Lung (tissue), 12 donors: ENCODE data around the gene C1orf50. TPM values are rescaled to one million over a fixed set of nuclear protein-coding genes. Genes with fewer than 3 reads are reported as not detected.
"Not testable (repeated sequence)": the region's sequence is repeated elsewhere in the genome, so short reads cannot be mapped to it uniquely, and the experiment has no call there.

ENCODE experiments used
- ATAC-seq: fragments of 200-7000 bp; cut with Tn5 transposase; one replicate; pipeline ENCODE4 v1.9.1; 2020; ENCODE audit warnings: moderate number of reproducible peaks; ENCODE audit not compliant: insufficient read depth, low FRiP score
- DNase-seq, 3 donors: peaks; one replicate each; pipeline ENCODE4 v3.0.0-alpha.2; 2013 to 2017
- H3K27ac ChIP-seq, 2 donors: one replicate each; pipeline ENCODE4 v1.5.1; 2013; ENCODE audit warnings: mild to moderate bottlenecking in 2 of 2, moderate library complexity in 2 of 2, control low read depth in 1 of 2, inconsistent platforms in 1 of 2, low read depth in 1 of 2, low read length in 1 of 2
- H3K27me3 ChIP-seq, 3 donors: one replicate each; pipeline ENCODE4 v1.5.1; 2013; ENCODE audit warnings: low read length in 2 of 3; ENCODE audit not compliant: control insufficient read depth in 3 of 3, insufficient read depth in 3 of 3
- H3K36me3 ChIP-seq, 4 donors: one replicate each; pipeline ENCODE4 v1.5.1; 2013; ENCODE audit warnings: low read length in 4 of 4, mild to moderate bottlenecking in 1 of 4, moderate library complexity in 1 of 4; ENCODE audit not compliant: control insufficient read depth in 4 of 4, insufficient read depth in 4 of 4
- H3K4me1 ChIP-seq, 5 donors: one replicate each; pipeline ENCODE4 v1.5.1; 2013; ENCODE audit warnings: low read length in 5 of 5, mild to moderate bottlenecking in 2 of 5, moderate library complexity in 1 of 5; ENCODE audit not compliant: control insufficient read depth in 5 of 5, insufficient read depth in 5 of 5
- H3K4me3 ChIP-seq: one replicate; pipeline ENCODE4 v1.5.1; 2013; ENCODE audit warnings: mild to moderate bottlenecking, control low read depth, moderate library complexity
- H3K9ac ChIP-seq, 2 donors: one replicate each; pipeline ENCODE4 v1.5.1; 2013; ENCODE audit warnings: low read length in 2 of 2, control low read depth in 1 of 2; ENCODE audit not compliant: insufficient read depth in 1 of 2
- H3K9me3 ChIP-seq, 4 donors: one replicate each; pipeline ENCODE4 v1.5.1; 2013; ENCODE audit warnings: low read length in 3 of 4, mild to moderate bottlenecking in 1 of 4, moderate library complexity in 1 of 4; ENCODE audit not compliant: control insufficient read depth in 4 of 4, insufficient read depth in 3 of 4
- WGBS, 2 donors: extraction: QIAGEN DNeasy Blood & Tissue Kit; methylation state at CpG; one replicate each; pipeline ENCODE4 v1.1.7; 2013; 5-methylcytosine and 5-hydroxymethylcytosine counted together
- polyA plus RNA-seq, 2 donors: library from polyadenylated mRNA; stranded (reverse); fragments of 200-250 nt; gene quantifications; one replicate each; pipeline ENCODE4 v1.2.1, GENCODE V29; 2013
- total RNA-seq, 2 donors: library from RNA; depleted of rRNA in 1 of 2; stranded (reverse); fragments of >200 nt in 1 of 2; gene quantifications; one replicate each; pipeline ENCODE4 v1.2.1, GENCODE V29; 2014 to 2021
- TF ChIP-seq, protein P1 (sequence below): IDR thresholded peaks from 2 replicates; pipeline ENCODE4 v1.5.1; 2012; ENCODE audit warnings: mild to moderate bottlenecking; ENCODE audit errors: control extremely low read depth, extremely low read depth
- donor health status: control.
- donor health status: control.
- donor health status: Bipolar disorder and iron deficiency.
- donor health status: healthy.
- donor health status: DM: yes; HTN: yes; CAD: no.

Gene C1orf50
- total and polyA plus RNA-seq, 4 donors = 2.6 to 4.6 (median 3.6) TPM

DNA sequence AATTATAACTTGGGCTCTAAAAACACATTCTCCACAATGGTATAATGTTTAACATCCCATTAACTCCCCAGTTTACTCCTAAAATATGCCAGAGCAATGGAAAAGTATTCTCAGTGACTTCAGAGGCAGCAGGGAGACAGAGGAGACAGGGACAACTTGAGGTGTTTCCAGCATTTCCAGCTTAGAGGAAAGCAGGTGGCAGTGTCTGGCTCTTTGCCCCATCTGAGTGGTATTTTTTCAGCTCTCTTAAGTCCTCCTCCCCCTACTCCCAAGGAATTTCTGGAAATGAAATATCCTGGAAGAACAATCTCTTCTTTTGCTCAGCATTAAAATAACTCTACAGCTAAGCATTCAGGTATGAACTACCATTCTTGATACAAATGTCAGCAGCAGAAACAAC lies 39.1 kb downstream of the C1orf50 start:
- H3K4me1 ChIP-seq = no peaks in the 10 kb centered on the region
- no peaks in the 10 kb centered on the region for H3K27me3 ChIP-seq
- DNase-seq (no peak), ATAC-seq (no peak)
- no peak overlapping the region for H3K27ac ChIP-seq
- peaks cover 2 to 22% (median 8%) of the 10 kb centered on the region in 4 donors for H3K36me3 ChIP-seq
- no peak overlapping the region for H3K4me3 ChIP-seq
- no peaks in the 10 kb centered on the region for H3K9me3 ChIP-seq
- TF ChIP-seq, protein P1, sequence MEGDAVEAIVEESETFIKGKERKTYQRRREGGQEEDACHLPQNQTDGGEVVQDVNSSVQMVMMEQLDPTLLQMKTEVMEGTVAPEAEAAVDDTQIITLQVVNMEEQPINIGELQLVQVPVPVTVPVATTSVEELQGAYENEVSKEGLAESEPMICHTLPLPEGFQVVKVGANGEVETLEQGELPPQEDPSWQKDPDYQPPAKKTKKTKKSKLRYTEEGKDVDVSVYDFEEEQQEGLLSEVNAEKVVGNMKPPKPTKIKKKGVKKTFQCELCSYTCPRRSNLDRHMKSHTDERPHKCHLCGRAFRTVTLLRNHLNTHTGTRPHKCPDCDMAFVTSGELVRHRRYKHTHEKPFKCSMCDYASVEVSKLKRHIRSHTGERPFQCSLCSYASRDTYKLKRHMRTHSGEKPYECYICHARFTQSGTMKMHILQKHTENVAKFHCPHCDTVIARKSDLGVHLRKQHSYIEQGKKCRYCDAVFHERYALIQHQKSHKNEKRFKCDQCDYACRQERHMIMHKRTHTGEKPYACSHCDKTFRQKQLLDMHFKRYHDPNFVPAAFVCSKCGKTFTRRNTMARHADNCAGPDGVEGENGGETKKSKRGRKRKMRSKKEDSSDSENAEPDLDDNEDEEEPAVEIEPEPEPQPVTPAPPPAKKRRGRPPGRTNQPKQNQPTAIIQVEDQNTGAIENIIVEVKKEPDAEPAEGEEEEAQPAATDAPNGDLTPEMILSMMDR = no peak
- no peak overlapping the region for H3K9ac ChIP-seq

DNA sequence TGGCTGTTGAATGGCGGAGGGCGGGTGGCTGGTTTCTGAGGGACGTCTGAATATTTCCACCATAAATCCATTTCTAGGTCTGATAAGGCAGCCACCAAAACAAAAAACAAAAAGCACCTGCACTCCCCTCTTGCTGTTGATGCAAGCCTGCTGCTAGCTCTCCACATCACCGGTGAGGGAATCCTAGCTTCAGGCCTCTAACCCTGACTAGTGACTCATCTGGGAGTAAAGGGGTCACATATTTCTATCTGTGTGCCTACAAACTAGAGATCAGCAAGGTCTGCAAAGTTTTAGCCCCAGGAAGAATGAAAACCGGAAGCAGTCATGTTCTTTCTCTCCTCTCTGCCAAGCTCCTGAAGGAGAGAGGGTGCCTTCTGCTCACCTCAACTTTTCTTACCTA lies 39.5 kb downstream of the C1orf50 start:
- H3K27me3 ChIP-seq = no peaks in the 10 kb centered on the region
- no peak overlapping the region for H3K27ac ChIP-seq
- no peaks in the 10 kb centered on the region for H3K4me1 ChIP-seq
- no peaks in the 10 kb centered on the region for H3K9me3 ChIP-seq
- H3K9ac ChIP-seq = no peak overlapping the region
- ATAC-seq = no peak
- WGBS, 2 donors = 94 to 99% methylated on average over 5 of the region's 5 CpGs
- TF ChIP-seq, protein P1 = no peak
- no peak overlapping the region for H3K4me3 ChIP-seq
- no peak for DNase-seq
- peaks cover 3 to 23% (median 10%) of the 10 kb centered on the region in 4 donors for H3K36me3 ChIP-seq

DNA sequence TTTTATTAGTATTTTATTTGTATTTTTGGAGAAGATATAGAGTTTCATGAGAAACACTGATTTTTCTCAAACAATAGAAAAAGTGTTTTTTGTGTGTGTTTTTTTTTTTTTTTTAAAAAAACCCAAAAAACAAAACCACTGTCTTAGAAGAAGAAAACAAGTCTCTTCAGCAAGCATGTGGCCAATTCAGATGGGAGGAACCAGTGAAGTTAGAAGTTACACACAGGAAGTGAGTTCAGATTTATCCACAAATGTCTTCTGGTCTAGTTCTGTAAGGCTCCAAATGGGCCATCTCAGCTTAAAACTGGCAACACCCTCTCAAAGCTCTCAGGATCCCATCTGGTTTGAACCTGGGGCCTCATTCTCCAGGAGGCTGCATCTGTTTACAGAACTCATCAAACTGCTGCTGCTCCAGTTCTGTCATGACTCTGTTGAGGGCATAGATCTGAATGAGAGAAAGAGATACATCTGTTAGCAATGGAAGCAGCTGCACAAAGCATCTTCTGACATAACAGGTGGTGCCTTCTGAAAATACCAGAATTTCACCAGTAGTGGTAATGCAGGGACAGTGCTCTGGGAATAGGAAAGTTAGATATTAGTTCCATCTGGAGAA lies 40.1 kb downstream of the C1orf50 start:
- Histone ChIP-seq H3K9me3 (no peaks in the 10 kb centered on the region), H3K27ac (no peak overlapping the region), H3K9ac (no peak overlapping the region), H3K4me3 (no peak overlapping the region), H3K27me3 (no peaks in the 10 kb centered on the region), H3K36me3 (peaks cover 3 to 23% (median 10%) of the 10 kb centered on the region in 4 donors), H3K4me1 (no peaks in the 10 kb centered on the region)
- DNase-seq = no peak
- TF ChIP-seq, protein P1 = no peak
- no peak for ATAC-seq

DNA sequence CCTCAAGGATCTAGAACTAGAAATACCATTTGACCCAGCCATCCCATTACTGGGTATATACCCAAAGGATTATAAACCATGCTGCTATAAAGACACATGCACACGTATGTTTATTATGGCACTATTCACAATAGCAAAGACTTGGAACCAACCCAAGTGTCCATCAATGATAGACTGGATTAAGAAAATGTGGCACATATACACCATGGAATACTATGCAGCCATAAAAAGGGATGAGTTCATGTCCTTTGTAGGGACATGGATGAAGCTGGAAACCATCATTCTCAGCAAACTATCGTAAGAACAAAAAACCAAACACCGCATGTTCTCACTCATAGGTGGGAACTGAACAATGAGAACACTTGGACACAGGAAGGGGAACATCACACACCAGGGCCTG lies 47.8 kb downstream of the C1orf50 start:
- H3K36me3 ChIP-seq, H3K4me3 ChIP-seq, DNase-seq, H3K9me3 ChIP-seq, H3K9ac ChIP-seq, H3K27me3 ChIP-seq, H3K27ac ChIP-seq, ATAC-seq: not testable (repeated sequence)
- WGBS, 2 donors = 93 to 100% methylated on average over 2 to 3 of the region's 3 CpGs
- H3K4me1 ChIP-seq = peaks cover 2 to 19% (median 9%) of the 10 kb centered on the region in 5 donors
